Fibroblast of lung (primary cell): ENCODE results near the gene PTMA. TPM values are rescaled to one million over a fixed set of nuclear protein-coding genes. Genes with fewer than 3 reads are reported as not detected.

Source experiments
- DNase-seq, 2 donors: peaks; one replicate each; pipeline versions ENCODE4 v3.0.0 to v3.0.0-alpha.2; 2010; ENCODE audit warnings: low read depth in 2 of 2
- H2AFZ ChIP-seq: 2 replicates; pipeline ENCODE4 v1.5.1; 2012; ENCODE audit warnings: low read length, control low read depth, inconsistent platforms
- H3K27ac ChIP-seq: 2 replicates; pipeline ENCODE4 v1.5.1; 2011; ENCODE audit warnings: low read length, control low read depth; ENCODE audit not compliant: insufficient read depth
- H3K27me3 ChIP-seq: 2 replicates; pipeline ENCODE4 v1.5.1; 2011; ENCODE audit warnings: mild to moderate bottlenecking, low read length; ENCODE audit not compliant: control insufficient read depth, insufficient read depth
- H3K36me3 ChIP-seq: 2 replicates; pipeline ENCODE4 v1.5.1; 2011; ENCODE audit warnings: low read length; ENCODE audit not compliant: control insufficient read depth, insufficient read depth
- H3K4me1 ChIP-seq: 2 replicates; pipeline ENCODE4 v1.5.1; 2011; ENCODE audit warnings: low read length; ENCODE audit not compliant: control insufficient read depth, insufficient read depth; ENCODE audit errors: extremely low read depth
- H3K4me2 ChIP-seq: 2 replicates; pipeline ENCODE4 v1.5.1; 2011; ENCODE audit warnings: low read length, control low read depth; ENCODE audit not compliant: insufficient read depth; ENCODE audit errors: extremely low read depth
- H3K4me3 ChIP-seq, 4 experiments: fragments of 200-600 bp in 1 of 4; sonication (generic) in 1 of 4; replicated peaks in 1 of 4; 2 replicates each; pipeline ENCODE4 v1.5.1; 2011 to 2016; ENCODE audit warnings: low read length in 4 of 4, low read depth in 3 of 4, mild to moderate bottlenecking in 3 of 4, control low read depth in 2 of 4, inconsistent platforms in 1 of 4, mixed read lengths in 1 of 4; ENCODE audit not compliant: insufficient read depth in 1 of 4; ENCODE audit errors: control extremely low read depth in 1 of 4
- H3K79me2 ChIP-seq: 2 replicates; pipeline ENCODE4 v1.5.1; 2012; ENCODE audit warnings: mild to moderate bottlenecking, low read length, inconsistent platforms; ENCODE audit not compliant: control insufficient read depth, insufficient read depth
- H3K9ac ChIP-seq: 2 replicates; pipeline ENCODE4 v1.5.1; 2011; ENCODE audit warnings: mild to moderate bottlenecking, low read length, control low read depth; ENCODE audit not compliant: insufficient read depth
- H3K9me3 ChIP-seq: 2 replicates; pipeline ENCODE4 v1.5.1; 2012; ENCODE audit warnings: low read depth, low read length; ENCODE audit not compliant: control insufficient read depth, insufficient read depth
- H4K20me1 ChIP-seq: 2 replicates; pipeline ENCODE4 v1.5.1; 2011; ENCODE audit warnings: low read length; ENCODE audit not compliant: control insufficient read depth, insufficient read depth; ENCODE audit errors: extremely low read depth
- CTCF ChIP-seq, 2 donors: IDR thresholded peaks in 1 of 2; conservative IDR thresholded peaks in 1 of 2; 1 replicate in 1 of 2; 2 replicates in 1 of 2; pipeline ENCODE4 v1.5.1; 2011 to 2012; ENCODE audit warnings: low read length in 2 of 2, control low read depth in 1 of 2, inconsistent platforms in 1 of 2, low read depth in 1 of 2, mild to moderate bottlenecking in 1 of 2
- EZH2 ChIP-seq: IDR thresholded peaks from 2 replicates; pipeline ENCODE4 v1.5.1; 2012; ENCODE audit warnings: low read length, control low read depth, mild to moderate bottlenecking; ENCODE audit errors: missing control alignments
- polyA plus RNA-seq, 2 donors: library from polyadenylated mRNA; depleted of rRNA in 1 of 2; stranded (reverse) in 1 of 2; unstranded in 1 of 2; fragments of >200 nt; gene quantifications; 2 replicates each; pipeline ENCODE4 v1.2.1, GENCODE V29; 2011 to 2012; ENCODE audit warnings: missing spikeins in 1 of 2
- total RNA-seq: library from RNA; depleted of rRNA; stranded (reverse); fragments of >200 nt; gene quantifications from 2 replicates; pipeline ENCODE4 v1.2.1, GENCODE V29; 2014

Gene PTMA
- total and polyA plus RNA-seq, 2 donors (not counting 1 experiment from before 2014, with no cell fraction given): 481 to 650 TPM

GRCh38 chr2:231677632-231678104 lies 30.7 kb upstream of the PTMA start:
- Histone ChIP-seq H3K9me3 (no peaks in the 10 kb centered on the region), H3K27ac (no peak overlapping the region), H3K36me3 (no peaks in the 10 kb centered on the region), H2AFZ (no peak overlapping the region), H3K4me2 (no peak overlapping the region), H3K79me2 (no peaks in the 10 kb centered on the region), H3K9ac (no peak overlapping the region), H3K27me3 (no peaks in the 10 kb centered on the region), H3K4me3 (no peak overlapping the region), H3K4me1 (peaks cover 13% of the 10 kb centered on the region), H4K20me1 (no peaks in the 10 kb centered on the region)
- DNase-seq: peak; percentile 64 to 83
- TF ChIP-seq CTCF (conservative IDR thresholded peaks at IDR 0.05 in 1 of 2, IDR thresholded peaks at IDR 0.05 in 1 of 2; ENCODE audit: low read depth in 1 of 2, low read length in 2 of 2): peak; percentile 95 to 97
- no peak for TF ChIP-seq EZH2

GRCh38 chr2:231679908-231680284 lies 28.4 kb upstream of the PTMA start:
- no peaks in the 10 kb centered on the region for H3K27me3 ChIP-seq
- H3K4me1 ChIP-seq: peaks cover 3% of the 10 kb centered on the region
- H4K20me1 ChIP-seq: no peaks in the 10 kb centered on the region
- H3K27ac ChIP-seq: no peak overlapping the region
- TF ChIP-seq CTCF (conservative IDR thresholded peaks at IDR 0.05 in 1 of 2, IDR thresholded peaks at IDR 0.05 in 1 of 2; ENCODE audit: low read depth in 1 of 2, low read length in 2 of 2) (no peak), EZH2 (no peak)
- DNase-seq: no peak
- no peak overlapping the region for H3K9ac ChIP-seq
- H3K79me2 ChIP-seq: no peaks in the 10 kb centered on the region
- no peaks in the 10 kb centered on the region for H3K36me3 ChIP-seq
- no peaks in the 10 kb centered on the region for H3K9me3 ChIP-seq
- no peak overlapping the region for H3K4me3 ChIP-seq
- H2AFZ ChIP-seq: no peak overlapping the region
- no peak overlapping the region for H3K4me2 ChIP-seq

- H3K9ac ChIP-seq: no peak overlapping the region
- no peaks in the 10 kb centered on the region for H3K27me3 ChIP-seq
- H2AFZ ChIP-seq: peak overlapping the region; percentile 1
- H3K4me3 ChIP-seq: peak overlapping the region in 2 of 4 experiments; percentile 24 to 53
- no peak for DNase-seq
- H3K27ac ChIP-seq: peak overlapping the region; percentile 48
- no peaks in the 10 kb centered on the region for H3K79me2 ChIP-seq
- peak overlapping the region; percentile 72 for H3K4me2 ChIP-seq
- no peaks in the 10 kb centered on the region for H3K9me3 ChIP-seq
- H4K20me1 ChIP-seq: no peaks in the 10 kb centered on the region
- H3K36me3 ChIP-seq: no peaks in the 10 kb centered on the region
- TF ChIP-seq EZH2 (no peak), CTCF (conservative IDR thresholded peaks at IDR 0.05 in 1 of 2, IDR thresholded peaks at IDR 0.05 in 1 of 2; ENCODE audit: low read depth in 1 of 2, low read length in 2 of 2) (no peak)
- peaks cover 3% of the 10 kb centered on the region for H3K4me1 ChIP-seq
These were observed 27.9 kb upstream of the PTMA start for GRCh38 chr2:231680285-231680991.
